A549 treated with RU486 at 1 μM for 4 hours (cell line): Measurements from ENCODE around the gene MS4A8. TPM values are rescaled to one million over a fixed set of nuclear protein-coding genes. Genes with fewer than 3 reads are reported as not detected.

ENCODE experiments used
- total RNA-seq: library from RNA; stranded (reverse); fragments of 200-300 nt; extraction: Qiagen RNA extraction; gene quantifications from 5 replicates; pipeline ENCODE4 v1.2.3, GENCODE V29; 2022; ENCODE audit warnings: low read depth

Gene MS4A8, protein sequence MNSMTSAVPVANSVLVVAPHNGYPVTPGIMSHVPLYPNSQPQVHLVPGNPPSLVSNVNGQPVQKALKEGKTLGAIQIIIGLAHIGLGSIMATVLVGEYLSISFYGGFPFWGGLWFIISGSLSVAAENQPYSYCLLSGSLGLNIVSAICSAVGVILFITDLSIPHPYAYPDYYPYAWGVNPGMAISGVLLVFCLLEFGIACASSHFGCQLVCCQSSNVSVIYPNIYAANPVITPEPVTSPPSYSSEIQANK
- not detected in 5 replicates for total RNA-seq

DNA sequence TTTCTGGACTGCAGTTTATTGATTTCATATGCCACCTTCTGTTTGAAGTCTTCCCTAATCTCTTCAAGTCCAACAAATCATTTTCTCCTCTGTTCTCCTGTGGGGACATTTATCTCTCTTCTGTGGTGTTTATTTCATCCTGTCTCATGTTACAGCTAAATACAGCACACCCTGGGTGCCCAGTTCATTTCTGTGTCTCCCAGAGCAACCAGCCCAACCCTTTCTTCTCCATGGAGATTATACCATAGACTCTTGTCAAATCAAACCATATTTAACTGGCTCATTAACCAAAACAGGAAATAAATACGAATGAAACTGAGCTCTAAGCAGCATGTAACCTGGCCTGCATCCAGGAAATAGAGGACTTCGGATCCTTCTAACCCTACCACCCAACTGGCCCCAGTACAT is at the start of gene MS4A8:
Gene MS4A8, plus strand, starts transcription at position 329 of the 408 bp plus-strand sequence. CDS start 1,249 bp downstream, outside the sequence.

DNA sequence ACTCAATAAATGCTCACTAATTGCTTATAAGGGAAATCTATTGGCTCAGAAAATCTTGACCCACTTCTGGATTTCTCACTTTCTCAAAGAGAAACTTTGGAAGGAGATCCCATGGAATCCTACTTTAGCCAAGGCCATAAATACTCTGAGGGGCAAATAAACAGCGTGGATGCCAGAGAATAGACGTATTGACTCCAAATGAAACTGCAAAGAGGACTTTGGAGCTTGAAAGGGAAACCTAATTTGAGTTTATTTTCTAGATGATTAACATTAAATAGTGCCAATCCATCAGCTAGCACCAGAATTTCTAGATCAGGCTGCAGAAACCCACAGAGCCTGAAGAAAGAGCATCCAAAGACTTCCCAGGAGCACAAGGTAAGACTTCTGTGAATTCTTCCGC is 25.0 kb downstream of the MS4A8 start, which contains the start of gene MS4A18:
Gene MS4A18, plus strand, starts transcription at position 301 of the 400 bp plus-strand sequence.

DNA sequence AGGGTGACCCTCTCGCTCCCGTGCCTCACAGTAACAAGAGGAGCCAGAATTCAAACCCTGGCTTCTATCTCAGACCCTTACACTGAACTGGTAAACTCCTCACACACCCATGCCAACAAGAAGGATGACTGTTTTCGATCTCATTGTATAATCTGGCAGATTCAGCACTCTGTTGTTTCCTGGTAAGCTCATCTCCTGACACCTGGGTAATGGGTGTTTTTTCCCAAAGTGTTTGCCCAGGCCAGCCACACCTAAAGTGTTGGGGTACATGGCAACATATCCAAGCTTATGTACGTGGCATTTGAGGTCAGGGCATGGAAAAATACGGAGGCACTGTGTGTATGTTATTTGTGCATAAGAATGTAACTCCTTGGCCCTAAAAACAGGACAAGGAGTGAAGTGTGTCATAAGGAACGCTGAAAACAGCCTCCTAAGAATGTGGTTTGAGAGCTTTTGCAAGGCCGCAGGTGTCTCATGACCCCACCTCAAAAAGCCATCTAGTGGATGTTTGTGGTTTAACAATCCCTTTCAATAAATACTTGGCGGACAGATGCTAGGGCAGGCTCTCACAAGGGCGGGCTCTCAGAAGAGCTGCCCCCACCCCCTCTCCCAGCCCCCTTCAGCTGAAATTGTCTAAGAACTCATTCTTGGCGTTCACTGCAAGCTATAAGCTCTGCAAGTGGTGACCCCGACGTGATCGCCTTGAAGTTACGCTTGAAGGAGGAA is 57.1 kb downstream of the MS4A8 start, which contains the start of gene MS4A15:
Gene MS4A15, plus strand, starts transcription at position 561 of the 726 bp plus-strand sequence. CDS start 6,867 bp downstream, outside the sequence.

Other genes starting within 250 kb of the MS4A8 start
- not detected in 5 replicates for gene MS4A1, start 243.8 kb upstream of the MS4A8 start, total RNA-seq
- not detected in 5 replicates for gene MS4A12, start 206.8 kb upstream of the MS4A8 start, total RNA-seq
- gene MS4A13, start 184.2 kb upstream of the MS4A8 start, total RNA-seq = not detected in 5 replicates
- not detected in 5 replicates for gene MS4A18, start 25.1 kb downstream of the MS4A8 start, total RNA-seq
- gene MS4A15, start 57.3 kb downstream of the MS4A8 start, total RNA-seq = not detected in 5 replicates
- gene MS4A10, start 85.7 kb downstream of the MS4A8 start, total RNA-seq = not detected in 5 replicates
- gene CCDC86, start 142.5 kb downstream of the MS4A8 start, total RNA-seq = 84.9 to 115 TPM (median 101 TPM) in 5 replicates
- 0.05 to 0.06 TPM (median 0.06 TPM) in 3 of 5 replicates, not detected in the others for gene PTGDR2, start 156.3 kb downstream of the MS4A8 start, total RNA-seq
- gene ZP1, start 167.9 kb downstream of the MS4A8 start, total RNA-seq = 0.15 to 0.58 TPM (median 0.21 TPM) in 4 of 5 replicates, not detected in the other
- gene PRPF19, start 207.0 kb downstream of the MS4A8 start, total RNA-seq = 159 to 198 TPM (median 187 TPM) in 5 replicates
- gene TMEM109, start 214.5 kb downstream of the MS4A8 start, total RNA-seq = 93.9 to 131 TPM (median 121 TPM) in 5 replicates
- gene TMEM132A, start 224.8 kb downstream of the MS4A8 start, total RNA-seq = 103 to 179 TPM (median 165 TPM) in 5 replicates